Measurements from ENCODE around the gene TLK1. TPM values are rescaled to one million over a fixed set of nuclear protein-coding genes. Genes with fewer than 3 reads are reported as not detected.

The TLK1 gene
- total and polyA plus RNA-seq, 7 donors: 14.1 to 60.6 (median 37.9) TPM

- Histone ChIP-seq H3K4me1 (peaks cover 0 to 7% (median 2%) of the 10 kb centered on the region in 4 donors), H3K36me3 (no peaks in the 10 kb centered on the region), H3K27ac (no peak overlapping the region), H3K9me3 (no peaks in the 10 kb centered on the region), H3K4me3 (no peak overlapping the region), H3K27me3 (no peaks in the 10 kb centered on the region)
- intact Hi-C loops (cut with DNase I): no loop called here
- 65 to 70% methylated on average over 3 of the region's 3 CpGs for WGBS, 2 donors
- DNase-seq: no peak
- no peak for TF ChIP-seq EP300 (IDR thresholded peaks at IDR 0.05)
- no peak for TF ChIP-seq CTCF (IDR thresholded peaks at IDR 0.05)
- TF ChIP-seq POLR2AphosphoS5 (IDR thresholded peaks at IDR 0.05): no peak
- TF ChIP-seq POLR2A (IDR thresholded peaks at IDR 0.05): no peak
Observed at GRCh38 chr2:171180229-171180930, 19.7 kb upstream of the TLK1 start.

- no peak for DNase-seq
- no peaks in the 10 kb centered on the region for H3K36me3 ChIP-seq
- no peaks in the 10 kb centered on the region for H3K27me3 ChIP-seq
- H3K27ac ChIP-seq: no peak overlapping the region
- no peaks in the 10 kb centered on the region for H3K4me1 ChIP-seq
- H3K4me3 ChIP-seq: no peak overlapping the region
- TF ChIP-seq POLR2AphosphoS5 (IDR thresholded peaks at IDR 0.05) (no peak), EP300 (IDR thresholded peaks at IDR 0.05) (no peak), POLR2A (IDR thresholded peaks at IDR 0.05) (no peak), CTCF (IDR thresholded peaks at IDR 0.05) (no peak)
- no peaks in the 10 kb centered on the region for H3K9me3 ChIP-seq
- intact Hi-C loops (cut with DNase I): no loop called here
Observed at GRCh38 chr2:171178993-171179392, 18.3 kb upstream of the TLK1 start.

GRCh38 chr2:171176516-171176915 lies 15.8 kb upstream of the TLK1 start:
- Histone ChIP-seq H3K9me3 (no peaks in the 10 kb centered on the region), H3K4me1 (no peaks in the 10 kb centered on the region), H3K27ac (no peak overlapping the region), H3K27me3 (no peaks in the 10 kb centered on the region), H3K4me3 (no peak overlapping the region), H3K36me3 (no peaks in the 10 kb centered on the region)
- intact Hi-C loops (cut with DNase I): no loop called here
- TF ChIP-seq POLR2A (IDR thresholded peaks at IDR 0.05) (no peak), POLR2AphosphoS5 (IDR thresholded peaks at IDR 0.05) (no peak), EP300 (IDR thresholded peaks at IDR 0.05) (no peak), CTCF (IDR thresholded peaks at IDR 0.05) (no peak)
- no peak for DNase-seq
- WGBS, 2 donors: 95% methylated on average over 5 of the region's 5 CpGs

GRCh38 chr2:171174075-171174474 lies 13.4 kb upstream of the TLK1 start:
- no peak for DNase-seq
- no peaks in the 10 kb centered on the region for H3K9me3 ChIP-seq
- H3K4me1 ChIP-seq: peaks cover 0 to 14% (median 4%) of the 10 kb centered on the region in 4 donors
- H3K36me3 ChIP-seq: no peaks in the 10 kb centered on the region
- no peak overlapping the region for H3K27ac ChIP-seq
- intact Hi-C loops (cut with DNase I): no loop called here
- no peak overlapping the region for H3K4me3 ChIP-seq
- TF ChIP-seq POLR2AphosphoS5 (IDR thresholded peaks at IDR 0.05): no peak
- WGBS, 2 donors: 64 to 78% methylated on average over 2 of the region's 2 CpGs
- no peaks in the 10 kb centered on the region for H3K27me3 ChIP-seq

GRCh38 chr2:171173087-171173486 lies 12.4 kb upstream of the TLK1 start:
- no peak overlapping the region for H3K27ac ChIP-seq
- 79 to 93% methylated on average over 1 of the region's 1 CpG for WGBS, 2 donors
- H3K4me3 ChIP-seq: no peak overlapping the region
- no peak for TF ChIP-seq EP300 (IDR thresholded peaks at IDR 0.05)
- no peak for TF ChIP-seq POLR2AphosphoS5 (IDR thresholded peaks at IDR 0.05)
- TF ChIP-seq POLR2A (IDR thresholded peaks at IDR 0.05): no peak
- TF ChIP-seq CTCF (IDR thresholded peaks at IDR 0.05): no peak
- no peaks in the 10 kb centered on the region for H3K27me3 ChIP-seq
- H3K9me3 ChIP-seq: no peaks in the 10 kb centered on the region
- no peaks in the 10 kb centered on the region for H3K36me3 ChIP-seq
- no peak for DNase-seq
- peaks cover 0 to 16% (median 4%) of the 10 kb centered on the region in 4 donors for H3K4me1 ChIP-seq
- intact Hi-C loops (cut with DNase I): no loop called here

All from sigmoid colon (tissue), 7 donors.